ENCODE results near the gene OBSCN.

The OBSCN gene

DNA sequence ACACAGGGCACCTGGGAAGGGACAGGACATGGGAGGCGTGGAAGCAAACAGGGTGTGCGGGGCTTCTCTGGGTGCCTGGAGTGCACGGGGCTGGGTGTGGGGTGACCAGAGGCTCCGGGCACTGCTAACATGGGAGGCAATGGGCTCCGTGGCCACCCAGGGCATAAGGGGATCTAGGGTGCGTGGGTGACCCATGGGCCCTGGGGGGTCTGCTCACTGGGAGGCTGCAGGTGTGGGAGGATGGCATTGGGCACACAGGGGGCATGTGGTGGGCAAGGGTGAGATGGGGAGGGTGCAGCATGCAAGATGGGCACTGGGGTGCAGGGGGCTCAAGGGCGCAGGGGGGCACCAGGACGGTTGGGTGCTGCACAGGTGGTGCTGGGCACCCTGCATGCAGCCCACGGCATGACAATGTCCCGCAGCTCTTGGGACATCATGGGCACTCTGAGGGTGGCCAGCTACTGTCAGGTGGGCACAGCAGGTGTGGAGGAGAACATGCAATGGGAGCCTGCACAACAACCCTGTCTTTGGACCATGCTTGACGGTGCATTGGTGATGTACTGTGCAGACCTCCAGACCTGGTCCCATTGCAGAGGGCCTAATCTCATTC is 183.7 kb downstream of the OBSCN start:
- no peak for DNase-seq

DNA sequence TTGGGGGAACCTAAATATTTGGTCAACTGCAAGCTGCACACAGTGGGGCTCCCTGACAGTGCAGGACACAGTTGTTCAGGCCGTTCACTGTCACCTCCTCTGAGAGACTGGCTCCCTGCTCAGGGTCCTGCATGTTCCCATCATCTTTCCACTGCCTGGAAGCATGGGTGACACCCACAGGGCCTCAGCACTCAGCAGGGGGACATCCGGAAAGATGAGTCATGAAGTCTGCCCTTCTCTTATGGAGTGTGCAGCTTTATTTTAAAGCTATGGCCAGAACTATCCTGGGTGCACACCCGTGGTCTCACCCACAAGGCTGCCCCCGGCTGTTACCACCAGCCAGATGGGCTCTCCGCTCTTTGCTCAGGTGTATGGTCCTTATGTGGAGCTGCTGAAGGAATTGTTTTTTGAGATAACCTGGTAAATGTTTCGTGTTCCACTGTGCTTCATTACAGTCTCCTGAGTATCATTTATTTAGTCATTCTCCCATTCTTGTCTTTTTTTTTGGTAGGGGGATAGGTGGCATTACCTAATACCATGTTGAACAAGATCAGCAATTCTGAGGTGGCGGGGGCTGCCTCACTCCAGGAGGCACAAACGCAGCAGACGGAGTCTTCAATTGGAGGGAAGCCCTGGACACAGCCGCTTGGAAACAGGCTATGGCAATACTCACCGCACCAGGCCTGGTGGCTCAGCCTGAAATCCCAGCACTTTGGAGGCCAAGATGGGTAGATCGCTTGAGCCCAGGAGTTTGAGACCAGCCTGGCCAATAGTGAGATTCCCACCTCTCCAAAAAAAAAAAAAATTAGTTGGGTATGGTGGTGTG is 184.5 kb downstream of the OBSCN start:
- no peak for DNase-seq

DNA sequence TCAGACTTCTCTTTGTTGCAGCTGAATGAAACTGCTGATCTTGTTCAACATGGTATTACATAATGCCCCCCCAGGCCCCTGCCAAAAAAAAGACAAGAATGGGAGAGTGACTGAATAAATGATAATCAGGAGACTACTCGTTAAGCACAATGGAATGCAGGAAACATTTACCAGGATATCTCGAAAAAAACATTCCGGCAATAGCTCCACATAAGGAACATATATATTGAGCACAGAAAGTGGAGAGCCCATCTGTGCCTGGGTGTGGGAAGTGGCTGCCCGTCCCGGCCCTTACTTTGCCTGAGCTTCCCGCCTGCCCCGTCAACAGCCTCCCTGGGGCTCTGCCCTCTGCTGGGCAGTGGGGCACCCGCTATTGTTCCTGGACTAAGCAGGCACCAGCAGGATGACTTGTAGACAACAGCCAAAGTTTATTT is 185.4 kb downstream of the OBSCN start:
- DNase-seq, result no peak

GRCh38 chr1:228393811-228394570 is 186.1 kb downstream of the OBSCN start:
- no peak for DNase-seq

GRCh38 chr1:228394571-228395394 is 186.9 kb downstream of the OBSCN start:
- no peak for DNase-seq

DNA sequence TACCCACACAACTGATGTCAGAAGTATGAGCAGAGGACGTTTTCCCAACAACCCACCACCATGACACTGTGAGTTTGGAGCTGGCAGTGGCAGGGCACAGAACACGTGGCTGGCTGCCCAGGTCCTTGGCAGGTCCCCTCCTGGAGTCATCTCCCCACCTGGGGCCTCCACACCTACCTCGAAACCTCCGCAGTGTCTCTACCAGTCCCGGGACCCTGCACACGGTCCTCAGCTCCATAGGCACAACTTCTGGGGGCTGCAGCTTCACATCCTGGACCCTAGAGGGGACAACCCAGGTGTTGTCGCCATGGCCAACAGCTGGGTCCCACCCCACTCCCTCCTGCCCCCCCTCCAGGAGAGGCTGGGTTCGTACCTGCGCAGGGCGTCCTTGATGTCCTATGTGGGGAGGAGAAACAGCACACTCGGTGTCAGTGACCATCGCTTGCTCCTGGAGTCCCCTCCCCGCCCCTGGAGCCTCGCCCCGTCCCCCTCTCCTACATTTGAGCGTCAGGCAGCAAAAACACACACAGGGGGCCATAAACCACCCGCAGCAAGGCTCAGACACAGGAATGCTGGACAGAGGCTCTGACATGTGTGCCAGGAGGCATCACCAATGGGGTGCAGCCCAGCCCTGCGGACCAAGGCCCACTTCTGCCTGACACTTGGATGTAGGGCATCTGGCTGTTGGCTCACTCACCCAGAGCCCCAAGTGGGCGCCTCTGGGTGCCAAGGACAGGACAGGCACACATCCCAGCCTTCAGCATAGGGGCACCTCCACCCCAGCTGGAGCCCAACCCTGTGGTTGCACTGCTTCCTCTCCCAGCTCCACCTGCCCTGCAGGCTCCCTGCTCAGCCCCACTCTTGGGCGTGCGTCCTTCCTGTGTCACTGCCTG is 189.2 kb downstream of the OBSCN start:
- DNase-seq, result no peak

- no peak for DNase-seq
Measured at GRCh38 chr1:228397966-228398365, 190.1 kb downstream of the OBSCN start.

GRCh38 chr1:228398741-228399461 is 191.1 kb downstream of the OBSCN start:
- no peak for DNase-seq

DNA sequence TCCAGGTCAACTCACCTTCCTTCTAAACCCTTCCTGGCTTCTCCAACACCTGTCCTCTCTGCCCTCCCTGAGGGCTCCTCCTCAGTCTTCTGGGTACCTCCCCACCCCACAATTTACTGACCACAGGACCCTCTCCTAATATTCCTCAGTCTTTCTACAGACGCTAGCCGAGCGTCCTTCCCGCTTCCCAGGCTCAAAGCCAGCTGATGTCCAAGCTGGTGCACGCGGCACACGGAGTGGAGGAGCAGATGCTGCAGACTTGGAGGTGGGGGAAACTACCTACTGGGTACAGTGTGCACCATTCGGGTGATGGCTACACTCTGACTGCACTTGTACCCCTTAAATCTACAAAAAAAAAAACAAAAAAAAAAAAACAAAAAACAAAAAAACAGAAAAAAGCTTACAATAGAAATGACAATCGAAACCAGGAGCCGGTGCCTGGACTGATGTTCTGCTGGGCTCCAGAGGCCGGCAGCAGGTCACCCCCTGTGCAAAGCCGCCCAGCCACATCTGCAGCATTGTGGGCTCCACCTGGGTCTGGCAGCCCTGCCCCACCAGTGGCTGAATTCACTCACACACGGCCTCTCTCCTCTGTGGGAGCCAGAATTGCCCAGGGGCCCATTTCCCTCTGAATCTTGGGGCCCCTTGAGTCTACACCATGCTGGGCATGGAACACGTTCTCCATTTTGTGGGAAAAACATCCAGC is 191.8 kb downstream of the OBSCN start:
- DNase-seq, result no peak

DNA sequence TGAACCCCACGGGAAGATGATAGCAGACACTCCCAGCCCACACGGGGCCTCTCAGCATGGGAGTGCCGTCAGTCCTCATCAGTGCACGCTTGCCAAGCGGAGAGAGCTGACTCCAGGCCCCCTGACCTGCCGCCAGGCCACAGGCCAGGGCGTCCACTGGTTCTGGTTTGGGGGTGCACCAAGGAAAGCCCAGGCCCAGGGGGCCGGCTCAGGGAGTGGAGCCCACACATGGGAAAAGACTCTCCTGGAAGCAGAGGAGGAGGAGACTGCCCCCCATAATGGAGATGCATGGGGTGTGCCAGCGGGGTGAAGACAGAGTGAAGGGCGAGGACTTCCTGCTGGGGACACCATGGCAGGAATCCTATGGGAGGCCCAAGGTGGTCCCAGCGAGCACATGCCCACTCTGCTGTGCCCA is 192.4 kb downstream of the OBSCN start:
- DNase-seq, result no peak

GRCh38 chr1:228400692-228401454 is 193.0 kb downstream of the OBSCN start:
- no peak for DNase-seq

GRCh38 chr1:228401782-228402640 is 194.2 kb downstream of the OBSCN start:
- DNase-seq, result no peak

DNA sequence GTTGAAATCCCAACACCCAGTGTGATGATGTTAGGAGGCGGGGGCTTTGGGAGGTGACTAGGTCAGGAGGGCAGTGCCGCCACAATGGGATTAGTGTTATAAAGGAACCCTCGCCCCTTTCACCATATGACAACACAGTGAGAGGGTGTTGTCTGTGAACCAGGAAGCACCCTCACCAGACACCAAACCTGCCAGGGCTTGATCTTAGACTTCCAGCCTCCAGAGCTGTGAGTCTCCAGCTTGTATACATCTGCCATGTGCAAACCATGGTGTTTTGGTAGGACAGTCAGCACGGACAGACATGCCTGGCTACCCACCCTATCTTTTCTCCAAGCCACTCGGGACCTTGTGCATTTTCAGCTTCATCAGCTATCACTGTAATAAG is 194.8 kb downstream of the OBSCN start:
- DNase-seq, result no peak

DNA sequence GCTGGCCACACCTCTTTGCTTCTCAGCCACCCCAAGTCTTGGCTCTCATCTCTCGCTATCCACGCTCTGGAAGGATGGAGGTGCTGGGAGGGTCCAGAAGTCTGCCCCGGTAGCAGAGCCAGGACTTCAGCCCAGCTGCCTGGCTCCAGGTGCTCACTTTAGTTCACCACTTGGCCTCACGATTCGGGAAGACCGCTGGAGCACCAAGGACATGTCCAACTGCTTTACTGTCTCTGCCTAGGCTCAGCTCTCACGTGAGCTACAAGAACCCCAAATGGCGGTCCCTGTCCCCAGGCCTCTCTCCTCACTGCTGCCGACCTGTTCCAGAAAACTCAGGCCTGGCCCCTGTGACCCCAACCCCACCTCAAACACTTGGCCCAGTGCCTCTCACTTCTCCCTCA is 195.4 kb downstream of the OBSCN start:
- no peak for DNase-seq

GRCh38 chr1:228404107-228404720 is 196.4 kb downstream of the OBSCN start:
- DNase-seq, result no peak

DNA sequence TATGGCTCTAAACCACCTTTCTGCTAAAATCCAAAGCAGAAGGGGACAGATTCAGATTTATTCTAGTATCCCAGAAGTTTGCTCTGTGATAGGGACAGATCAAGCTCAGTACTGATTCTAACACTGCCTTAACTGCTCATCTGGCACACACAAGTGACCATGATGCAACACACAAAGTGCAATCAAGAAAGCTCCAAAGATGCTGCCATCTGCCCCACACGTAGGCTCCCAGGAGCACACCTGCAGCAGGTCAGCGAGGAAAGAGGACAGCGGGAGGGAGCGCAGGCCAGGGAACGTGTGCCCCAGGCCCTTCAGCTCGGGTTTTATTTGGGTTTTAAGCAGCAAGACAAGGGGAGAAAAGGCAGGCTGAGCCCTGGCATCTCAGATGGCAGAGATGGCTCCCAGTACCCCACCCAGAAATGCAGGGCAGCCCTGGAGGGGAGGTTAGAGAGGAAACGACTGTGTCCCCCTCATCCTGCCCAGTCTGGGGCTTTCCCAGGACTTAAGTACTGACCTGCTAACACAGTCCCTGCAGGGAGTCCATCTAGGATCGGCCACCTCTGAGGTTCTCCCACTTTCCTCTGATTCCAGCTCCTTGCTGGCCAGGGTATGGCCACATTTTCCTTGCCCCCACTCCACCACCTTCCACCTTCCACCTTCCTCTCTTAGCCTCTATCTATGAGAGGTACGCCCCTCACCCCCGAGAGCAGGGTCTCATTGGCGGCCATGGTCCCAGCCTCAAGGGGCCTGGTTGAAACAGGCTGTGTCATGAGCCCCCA is 197.5 kb downstream of the OBSCN start:
- no peak for DNase-seq

- no peak for DNase-seq
Measured at GRCh38 chr1:228405979-228406228, 198.1 kb downstream of the OBSCN start.

Measured in activated gamma-delta T cell (primary cell).